ENCODE measurements around the gene ACSS1. TPM values are rescaled to one million over a fixed set of nuclear protein-coding genes. Genes with fewer than 3 reads are reported as not detected.

ACSS1 gene
- total and polyA plus RNA-seq, 2 of the 8 experiments (the other 6 are each of a cell fraction or from before 2014, with no cell fraction given), result 2.6 to 3.4 TPM

DNA sequence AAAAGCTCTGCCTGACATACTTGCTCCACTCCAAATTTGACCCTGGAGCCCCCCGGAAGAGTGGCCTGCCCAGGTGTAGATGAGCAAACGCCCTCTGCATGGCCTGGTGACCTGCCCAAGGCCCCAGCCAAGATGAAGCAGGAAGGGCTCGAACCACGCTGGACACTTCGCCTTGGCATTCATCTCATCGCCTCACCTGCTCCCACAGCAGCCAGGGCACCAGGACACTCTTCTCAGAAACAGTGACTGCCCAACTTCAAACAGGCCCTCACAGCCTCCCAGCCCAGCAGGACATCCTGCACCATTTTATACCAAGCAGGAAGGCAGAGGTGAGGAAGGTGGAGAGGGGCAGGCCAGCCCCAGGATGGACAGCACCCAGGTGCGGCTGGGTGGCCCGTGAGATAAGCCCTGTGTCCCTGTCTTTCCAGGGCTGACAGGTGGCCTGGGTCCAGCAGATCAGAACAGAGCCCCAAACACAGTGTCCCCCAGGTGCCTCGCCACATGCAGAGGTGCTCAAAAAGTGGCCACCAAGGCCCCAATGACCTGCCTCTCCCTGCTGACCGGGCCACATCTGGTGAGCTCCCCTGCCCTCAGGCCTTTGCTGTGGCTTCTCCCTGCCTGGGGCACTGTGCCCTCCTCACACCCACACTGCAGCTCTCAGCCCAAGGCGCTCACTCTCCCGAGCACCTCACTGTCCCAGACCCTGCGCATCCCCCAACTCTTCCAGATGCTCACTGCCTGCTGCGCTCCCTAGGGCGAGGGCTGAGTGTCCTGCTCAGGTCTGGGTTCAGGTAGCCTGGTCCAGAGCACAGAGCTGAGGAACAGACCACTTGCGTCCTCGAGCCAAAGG is 7.2 kb downstream of the ACSS1 start:
- Histone ChIP-seq H3K56ac (replicated peaks; ENCODE audit: insufficient read length, low read depth, low read length) (no peak overlapping the region), H3K27ac (ENCODE audit: low read depth, low read length) (no peak overlapping the region), H3K4ac (replicated peaks; ENCODE audit: insufficient read length, low read depth, low read length) (no peak overlapping the region), H3K23ac (ENCODE audit: insufficient read length) (no peak overlapping the region), H3K4me3 (ENCODE audit: extremely low read depth in 1 of 4, insufficient read depth in 2 of 4, low read depth in 3 of 4, low read length in 4 of 4) (no peak overlapping the region), H3K4me1 (replicated peaks in 1 of 4; ENCODE audit: control insufficient read depth in 3 of 4, insufficient read depth in 4 of 4, low read length in 3 of 4) (peaks cover 0 to 5% (median 4%) of the 10 kb centered on the region in 4 experiments; a peak in 5 of 7 replicates), H3K4me2 (ENCODE audit: insufficient read depth in 1 of 2, low read depth in 2 of 2, low read length in 2 of 2) (no peak overlapping the region), H2BK20ac (ENCODE audit: low read length) (no peak overlapping the region), H3K36me3 (ENCODE audit: control insufficient read depth in 2 of 4, insufficient read depth in 4 of 4, low read length in 3 of 4) (no peaks in the 10 kb centered on the region), H2BK5ac (ENCODE audit: low read depth, low read length) (peak overlapping the region; percentile 2; the same call in 1 of the 2 replicates), H2BK12ac (ENCODE audit: low read depth, low read length) (no peak overlapping the region), H3K9ac (replicated peaks in 1 of 4; ENCODE audit: extremely low read depth in 1 of 4, low read depth in 3 of 4, low read length in 3 of 4) (no peak overlapping the region), H3K79me2 (ENCODE audit: control insufficient read depth in 1 of 2, insufficient read depth in 2 of 2, low read length in 2 of 2) (no peaks in the 10 kb centered on the region), H3K27me3 (replicated peaks in 1 of 4; ENCODE audit: control insufficient read depth in 3 of 4, extremely low read depth in 1 of 4, insufficient read depth in 3 of 4, low read length in 3 of 4) (peaks cover 0 to 8% (median 5%) of the 10 kb centered on the region in 4 experiments; a peak in 5 of 7 replicates), H3K79me1 (ENCODE audit: low read depth, low read length) (no peaks in the 10 kb centered on the region), H4K20me1 (replicated peaks in 1 of 2; ENCODE audit: control insufficient read depth in 1 of 2, insufficient read depth in 2 of 2, low read length in 2 of 2) (no peaks in the 10 kb centered on the region), H2AFZ (ENCODE audit: low read length) (no peak overlapping the region), H3K18ac (ENCODE audit: extremely low read depth, low read length) (no peak overlapping the region), H3K9me3 (ENCODE audit: insufficient read depth in 2 of 2, low read depth in 1 of 2, low read length in 1 of 2) (no peaks in the 10 kb centered on the region), H4K5ac (ENCODE audit: insufficient read length, low read depth, low read length) (no peak overlapping the region), H2BK15ac (ENCODE audit: low read length) (no peak overlapping the region), H3K23me2 (ENCODE audit: low read depth, low read length) (no peaks in the 10 kb centered on the region; the same call in 1 of the 2 replicates), H2AK5ac (ENCODE audit: low read depth, low read length) (no peak overlapping the region), H4K8ac (ENCODE audit: extremely low read depth, insufficient read depth, low read length) (no peak overlapping the region; the same call in 1 of the 2 replicates), H3K14ac (ENCODE audit: insufficient read length) (no peak overlapping the region), H2BK120ac (replicated peaks; ENCODE audit: low read depth, low read length) (no peak overlapping the region), H4K91ac (replicated peaks; ENCODE audit: insufficient read length, low read length) (no peak overlapping the region)
- POLR2A ChIA-PET (ENCODE audit: partially characterized antibody), result no interaction called here
- WGBS, 2 experiments (ENCODE audit: extremely low coverage in 1 of 2, insufficient coverage in 1 of 2, insufficient read length in 1 of 2, insufficient replicate concordance in 2 of 2, low coverage in 1 of 2, low lambda C conversion rate in 2 of 2, missing lambda C conversion rate in 1 of 2), result 90% methylated on average over 17 of the region's 17 CpGs; no CpG with 5 or more reads in 1 of the 2 experiments
- CTCF ChIA-PET (ENCODE audit: partially characterized antibody), result interaction anchor here (1.0 to 1.3 kb wide), 2 partner anchors 11 to 15 kb away, joined by 4 to 5 read pairs; no protein-coding TSS in a partner anchor
- DNase-seq (ENCODE audit: low read depth in 1 of 2, low spot score in 2 of 2) (no peak), FAIRE-seq (no peak)
- TF ChIP-seq TEAD4 (IDR thresholded peaks at IDR 0.05; ENCODE audit: low read depth, low read length), result no peak
- no peak for TF ChIP-seq CHD2 (IDR thresholded peaks at IDR 0.05; ENCODE audit: low read length)
- no peak for TF ChIP-seq EZH2 (IDR thresholded peaks at IDR 0.05; ENCODE audit: low read depth, low read length, severe bottlenecking)
- TF ChIP-seq CBX8 (IDR thresholded peaks at IDR 0.05; ENCODE audit: borderline replicate concordance, low read depth, low read length), result no peak
- TF ChIP-seq CREB1 (IDR thresholded peaks at IDR 0.05), result no peak
- TF ChIP-seq SP2 (IDR thresholded peaks at IDR 0.05; ENCODE audit: low read length), result no peak
- TF ChIP-seq, protein P1, sequence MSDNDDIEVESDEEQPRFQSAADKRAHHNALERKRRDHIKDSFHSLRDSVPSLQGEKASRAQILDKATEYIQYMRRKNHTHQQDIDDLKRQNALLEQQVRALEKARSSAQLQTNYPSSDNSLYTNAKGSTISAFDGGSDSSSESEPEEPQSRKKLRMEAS (IDR thresholded peaks at IDR 0.05), result no peak
- TF ChIP-seq RBBP5 (IDR thresholded peaks at IDR 0.05; ENCODE audit: borderline replicate concordance, low read depth, low read length), result no peak
- no peak for TF ChIP-seq SP4 (IDR thresholded peaks at IDR 0.05; ENCODE audit: low read length)
- no peak for TF ChIP-seq TCF12 (IDR thresholded peaks at IDR 0.05; ENCODE audit: low read depth, low read length)
- TF ChIP-seq, protein P2, sequence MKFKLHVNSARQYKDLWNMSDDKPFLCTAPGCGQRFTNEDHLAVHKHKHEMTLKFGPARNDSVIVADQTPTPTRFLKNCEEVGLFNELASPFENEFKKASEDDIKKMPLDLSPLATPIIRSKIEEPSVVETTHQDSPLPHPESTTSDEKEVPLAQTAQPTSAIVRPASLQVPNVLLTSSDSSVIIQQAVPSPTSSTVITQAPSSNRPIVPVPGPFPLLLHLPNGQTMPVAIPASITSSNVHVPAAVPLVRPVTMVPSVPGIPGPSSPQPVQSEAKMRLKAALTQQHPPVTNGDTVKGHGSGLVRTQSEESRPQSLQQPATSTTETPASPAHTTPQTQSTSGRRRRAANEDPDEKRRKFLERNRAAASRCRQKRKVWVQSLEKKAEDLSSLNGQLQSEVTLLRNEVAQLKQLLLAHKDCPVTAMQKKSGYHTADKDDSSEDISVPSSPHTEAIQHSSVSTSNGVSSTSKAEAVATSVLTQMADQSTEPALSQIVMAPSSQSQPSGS (IDR thresholded peaks at IDR 0.05; ENCODE audit: low read length), result no peak
